HG02884 (cell line): ENCODE measurements around the gene KRT15.

Experiments used
- ATAC-seq: cut with Tn5 transposase; IDR thresholded peaks from one replicate; pipeline ENCODE4 v1.9.1; 2021; ENCODE audit warnings: mild to moderate bottlenecking, moderate library complexity; ENCODE audit not compliant: unreplicated experiment

The KRT15 gene

DNA sequence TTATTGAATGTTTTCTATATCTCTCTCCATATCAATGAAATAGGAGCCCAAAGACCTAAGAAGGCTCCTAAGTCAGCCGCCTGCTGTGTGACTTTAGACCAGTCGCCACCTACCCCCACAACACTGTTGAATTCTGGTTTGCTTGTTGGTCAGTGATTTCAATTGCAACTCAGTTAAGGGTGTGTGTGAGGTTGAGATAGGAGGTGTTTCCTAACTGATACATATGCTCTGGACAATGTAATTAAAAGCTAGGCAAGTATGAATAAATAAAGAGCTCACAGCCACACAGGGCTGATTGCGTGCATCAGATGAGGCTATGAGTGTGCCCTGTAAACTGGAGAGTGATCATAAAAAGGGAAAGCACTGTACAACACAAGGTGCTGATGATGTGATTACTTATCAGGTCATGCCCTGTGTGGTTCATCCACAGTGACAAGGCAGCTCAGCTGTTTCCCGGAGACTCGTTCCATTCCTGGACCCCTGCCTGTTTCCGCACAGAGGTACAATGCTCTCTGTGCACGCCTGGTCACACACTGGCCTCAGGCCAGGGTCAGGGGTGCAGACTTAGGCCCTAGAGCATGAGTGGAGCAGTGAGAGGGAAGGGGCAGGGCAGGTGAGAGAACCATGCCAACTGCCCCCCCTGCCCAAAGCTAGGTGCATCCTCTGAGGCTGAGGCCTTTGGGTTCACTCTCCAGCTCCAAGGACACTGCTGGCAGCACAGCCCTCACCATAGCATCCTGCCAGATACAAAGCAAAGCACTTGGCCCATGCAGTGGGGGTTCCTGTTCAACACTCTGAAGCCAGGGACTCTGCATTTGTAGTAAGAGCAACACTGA is 34.5 kb downstream of the KRT15 start:
- no peak for ATAC-seq

DNA sequence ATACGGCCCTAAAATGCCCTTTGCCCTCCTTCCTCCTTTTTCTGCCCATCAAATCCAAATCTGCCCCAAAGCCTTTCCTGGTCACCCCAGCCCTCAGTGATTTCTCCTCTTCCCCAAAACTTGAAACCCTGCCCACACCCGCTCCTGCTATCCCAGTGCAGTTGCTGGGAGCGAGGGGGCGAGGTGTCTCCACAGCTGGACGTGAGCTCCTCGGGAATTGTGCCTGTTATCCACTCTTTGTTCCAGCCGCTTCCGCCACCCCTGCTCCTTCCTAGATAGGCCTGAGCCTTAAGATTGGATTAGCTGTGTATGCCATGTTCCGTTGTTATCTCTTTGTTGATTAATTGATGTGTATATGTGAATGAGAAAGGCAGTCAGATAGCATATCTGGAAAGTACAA is 35.2 kb downstream of the KRT15 start:
- ATAC-seq = no peak

DNA sequence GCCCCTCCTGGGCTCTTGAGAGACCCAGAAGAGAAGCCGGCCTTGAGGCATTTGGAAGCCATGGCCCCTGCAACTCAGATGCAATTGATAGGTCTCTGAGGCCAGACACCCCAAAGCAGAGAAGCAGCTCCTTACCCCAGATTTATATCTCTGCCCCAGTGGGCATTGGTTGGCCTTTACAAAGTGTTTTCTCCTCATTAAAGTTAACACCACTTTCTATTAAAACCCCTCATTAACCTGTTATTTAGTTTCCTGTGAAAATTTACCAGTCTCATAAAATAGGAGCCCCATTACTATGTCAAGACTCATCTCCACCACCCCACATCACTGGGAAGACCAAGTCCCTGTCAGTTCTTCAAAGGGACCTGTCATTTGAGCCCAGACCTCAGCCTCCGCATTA is 37.7 kb downstream of the KRT15 start, which contains the start of gene KRT35:
Gene KRT35 (minus strand): TSS at position 116 of the 400 bp plus-strand sequence. CDS start 54 bp downstream, at position 62.
- ATAC-seq = no peak

DNA sequence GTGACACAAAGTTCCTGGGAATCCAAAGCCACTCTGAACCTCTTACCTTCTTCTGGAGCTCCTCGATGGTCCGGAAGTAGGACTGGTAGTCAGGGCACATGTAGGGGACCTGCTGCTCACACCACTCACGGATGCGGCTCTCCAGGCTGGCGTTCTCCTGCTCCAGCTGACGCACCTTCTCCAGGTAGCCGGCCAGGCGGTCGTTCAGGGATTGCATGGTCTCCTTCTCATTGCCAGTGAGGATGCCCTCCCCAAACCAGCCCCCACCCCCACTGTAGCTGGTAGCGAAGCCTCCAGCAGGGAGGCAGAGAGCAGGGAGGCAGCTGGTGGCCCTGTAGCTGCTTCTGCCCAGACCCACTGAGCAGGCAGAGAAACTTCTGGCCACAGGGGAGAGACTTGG is 38.1 kb downstream of the KRT15 start:
- ATAC-seq = no peak

DNA sequence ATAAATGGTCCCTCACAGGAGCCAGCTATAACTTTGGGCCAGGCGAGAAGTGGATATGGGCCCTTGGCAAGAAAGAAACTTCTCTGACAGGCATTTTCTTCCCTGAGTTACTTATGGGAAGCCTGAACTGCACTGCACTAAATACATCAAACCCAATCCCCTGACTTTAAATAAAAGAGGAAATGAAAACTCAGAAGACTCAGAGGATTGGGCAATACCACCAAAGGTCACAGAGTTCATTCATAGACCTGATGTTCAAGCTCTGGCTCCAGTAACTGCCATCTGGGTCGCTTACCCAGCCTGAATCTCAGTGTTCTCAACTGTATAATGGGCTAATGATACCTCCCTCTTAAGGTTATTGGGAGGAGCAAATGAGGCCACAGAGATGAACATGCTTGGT is 38.6 kb downstream of the KRT15 start:
- no peak for ATAC-seq

DNA sequence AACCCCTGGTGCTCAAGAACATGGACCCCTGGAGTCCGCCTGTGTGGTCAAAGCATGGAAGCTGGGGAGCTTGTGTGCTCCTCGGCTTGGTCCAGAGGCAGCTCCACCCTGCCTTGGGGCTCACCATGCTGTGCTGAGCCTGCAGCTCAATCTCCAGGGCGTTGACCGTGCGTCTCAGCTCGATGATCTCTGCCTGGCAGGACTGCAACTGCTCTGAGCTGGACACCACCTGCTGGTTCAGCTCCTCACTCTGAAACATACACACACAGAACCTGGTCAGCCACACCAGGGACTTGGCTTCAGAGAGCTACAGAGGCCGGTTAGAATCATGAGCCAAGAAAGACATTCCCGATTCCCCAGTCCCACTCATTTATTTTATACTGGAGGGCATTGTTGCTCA is 40.5 kb downstream of the KRT15 start:
- ATAC-seq = no peak

DNA sequence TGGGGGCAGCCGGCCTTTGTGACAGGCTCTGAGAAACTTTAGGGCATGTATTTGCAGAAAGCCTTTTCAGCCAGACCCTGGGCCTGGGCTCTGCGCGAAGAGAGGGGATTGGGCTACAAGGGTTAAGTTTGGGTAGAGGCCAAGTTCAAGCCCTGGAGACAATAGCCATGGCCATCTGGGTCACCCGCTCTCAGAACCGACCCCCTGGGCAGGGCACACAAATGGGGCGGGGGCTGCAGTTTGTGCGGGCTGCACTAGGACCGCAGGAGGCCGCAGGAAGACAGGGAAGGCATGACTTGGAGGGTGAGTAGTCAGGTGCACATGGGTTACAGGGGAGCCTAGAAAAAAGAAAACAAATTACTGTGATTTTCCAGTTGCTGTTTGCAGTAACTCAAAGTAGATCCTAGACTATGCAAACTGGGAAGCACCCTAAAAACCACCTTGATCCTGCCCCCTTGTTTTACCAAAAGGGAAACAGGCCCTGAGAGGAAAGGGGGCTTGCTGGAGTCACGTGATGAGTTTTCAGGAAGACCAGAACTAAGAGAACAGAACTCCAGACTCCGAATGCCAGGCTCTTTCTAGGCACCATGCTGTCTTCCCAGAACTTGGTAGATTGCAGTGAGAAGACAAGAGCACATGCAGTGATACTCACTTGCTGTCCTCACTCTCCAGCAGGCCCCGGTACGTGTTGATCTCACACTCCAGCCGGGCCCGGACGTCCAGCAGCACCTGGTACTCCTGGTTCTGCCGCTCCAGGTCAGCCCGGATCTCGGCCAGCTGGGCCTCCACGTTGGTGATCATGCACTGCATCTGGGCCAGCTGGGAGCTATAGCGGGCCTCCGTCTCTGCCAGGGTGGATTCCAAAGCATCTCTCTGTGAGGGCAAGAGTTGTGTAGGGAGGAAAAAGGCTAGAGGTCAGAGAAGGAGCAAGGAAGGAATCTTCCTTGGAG is 41.5 kb downstream of the KRT15 start:
- no peak for ATAC-seq

DNA sequence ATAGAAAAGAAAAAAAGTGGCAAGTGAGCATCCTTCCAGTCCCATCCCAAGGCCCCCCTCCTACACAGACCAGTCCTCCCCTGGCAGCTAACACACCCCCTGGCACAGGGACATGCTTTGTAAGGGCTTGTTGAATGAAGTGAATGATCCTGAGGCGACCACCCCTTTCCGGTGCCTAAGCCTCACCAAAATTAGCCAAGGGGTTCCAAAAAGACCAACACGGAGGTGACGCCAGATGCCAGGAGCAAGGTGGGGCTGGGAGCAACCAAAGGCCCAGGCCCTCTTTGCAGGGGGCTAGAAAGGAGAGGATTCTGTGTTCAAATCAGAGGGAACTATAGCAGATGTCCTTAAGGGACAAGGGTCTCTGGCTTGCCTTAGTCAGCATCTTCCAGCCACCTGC is 43.3 kb downstream of the KRT15 start:
- no peak for ATAC-seq

DNA sequence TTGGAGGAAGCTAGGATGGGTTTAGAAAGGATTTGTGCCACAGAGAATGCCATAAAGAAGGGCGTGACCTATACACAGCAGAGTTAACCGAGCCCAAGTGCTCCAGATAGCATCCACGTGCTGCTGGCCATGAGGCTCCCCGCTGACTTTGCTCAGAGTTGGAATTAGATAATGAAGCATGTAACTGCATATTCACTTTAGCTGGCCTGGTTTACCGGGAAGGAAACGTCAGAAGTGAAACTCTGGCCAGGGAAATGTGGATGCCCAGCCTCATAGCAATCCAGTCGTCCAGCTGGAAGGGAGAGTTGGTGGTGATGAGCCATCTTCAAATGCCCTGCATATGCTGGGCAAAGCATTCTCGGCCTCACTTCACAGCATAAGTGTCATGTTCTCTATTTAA is 43.8 kb downstream of the KRT15 start:
- ATAC-seq = no peak

DNA sequence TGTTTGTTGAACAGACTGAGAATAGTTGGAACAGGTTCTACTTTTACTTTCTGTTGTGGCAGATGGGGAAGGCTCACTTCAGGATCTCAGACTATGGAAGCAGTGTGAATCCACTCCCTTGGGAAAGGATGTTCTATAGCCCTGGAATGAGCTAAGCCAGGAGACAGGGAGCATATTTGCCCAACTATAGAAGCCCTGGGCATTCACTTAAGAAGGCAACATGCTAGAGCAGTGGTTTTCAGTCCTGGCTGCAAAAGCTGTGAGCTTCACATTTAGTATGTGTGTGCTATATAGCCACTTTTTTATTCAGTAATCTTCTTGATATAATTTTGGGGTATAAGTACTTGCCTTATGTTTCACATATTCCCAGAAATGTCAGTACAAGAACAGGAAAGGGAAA is 50.3 kb downstream of the KRT15 start:
- no peak for ATAC-seq

DNA sequence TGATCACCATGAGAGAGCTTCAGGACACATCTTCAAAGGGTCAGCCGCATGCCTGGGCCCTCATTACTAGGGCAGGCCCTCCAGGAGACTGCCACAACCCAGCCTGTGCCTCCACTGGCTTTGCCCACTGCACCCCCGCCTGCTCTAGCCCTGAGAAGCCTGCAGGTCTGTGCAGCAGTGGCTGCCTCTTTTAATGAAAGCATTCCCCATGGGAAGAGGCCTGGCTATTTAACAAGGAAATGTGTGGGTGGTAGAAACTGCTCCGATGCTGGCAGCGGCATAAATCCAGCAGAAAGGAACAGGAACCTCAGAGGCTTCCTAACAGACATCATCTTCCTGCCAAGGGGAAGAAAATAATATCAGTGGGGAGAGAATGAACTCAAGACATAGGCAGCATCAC is 51.1 kb downstream of the KRT15 start:
- no peak for ATAC-seq

DNA sequence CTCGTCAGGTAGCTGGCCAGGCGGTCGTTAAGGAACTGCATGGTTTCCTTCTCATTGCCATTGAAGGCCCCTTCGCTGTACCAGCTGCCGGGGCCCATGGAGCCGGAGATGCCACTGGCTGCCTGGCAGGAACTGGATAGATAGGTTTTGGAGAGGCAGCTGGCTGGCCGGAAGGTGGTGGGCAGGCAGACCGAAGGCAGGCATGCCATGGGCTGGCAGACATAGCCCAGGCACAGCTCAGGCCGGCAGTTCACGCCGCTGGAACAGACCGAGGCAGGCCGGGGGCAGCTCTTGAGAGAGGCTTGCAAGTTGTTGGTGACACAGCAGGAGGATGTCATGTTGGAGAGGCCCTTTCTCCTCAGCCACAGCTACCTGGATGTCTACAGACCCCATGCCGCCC is 51.7 kb downstream of the KRT15 start, which contains the start of gene KRT32:
Gene KRT32 (minus strand): TSS at position 399 of the 400 bp plus-strand sequence. CDS start 61 bp downstream, at position 338.
- no peak for ATAC-seq

DNA sequence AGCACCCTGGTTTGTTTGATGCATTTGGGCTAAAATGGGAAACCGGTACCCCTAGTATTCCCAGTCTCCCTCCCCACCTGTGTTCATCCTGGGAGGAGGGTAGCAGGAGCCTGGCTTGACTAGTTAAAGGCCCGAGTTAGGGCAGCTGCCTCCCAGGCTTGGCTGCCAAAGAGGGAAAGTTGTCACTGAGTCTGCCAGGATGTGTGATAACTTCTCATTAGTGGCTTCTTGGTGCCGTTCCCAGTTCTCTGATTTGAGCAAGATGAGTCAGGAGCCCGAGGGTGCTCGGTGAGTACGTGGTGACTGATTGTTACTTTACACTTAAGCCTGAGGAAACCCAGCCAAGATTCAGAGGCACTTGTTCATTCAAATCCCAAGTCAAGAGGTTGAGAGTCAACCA is 54.0 kb downstream of the KRT15 start:
- ATAC-seq = no peak

DNA sequence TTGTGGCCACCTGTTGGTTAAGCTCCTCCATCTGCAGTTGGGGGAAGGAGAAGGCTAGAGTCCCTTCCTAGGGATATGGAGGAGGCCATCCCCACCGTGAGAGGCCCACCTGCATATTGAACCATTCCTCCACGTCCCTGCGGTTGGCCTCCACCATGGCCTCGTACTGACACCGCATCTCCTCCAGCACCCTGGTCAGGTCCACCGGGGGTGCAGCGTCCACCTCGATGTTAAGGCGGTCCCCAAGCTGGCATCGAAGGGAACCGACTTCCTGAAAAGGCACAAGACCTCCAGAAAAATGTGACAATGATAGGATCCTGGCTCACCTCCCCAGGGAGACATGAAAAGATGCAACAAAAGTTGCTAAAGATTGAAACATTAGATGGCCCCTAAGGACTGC is 54.5 kb downstream of the KRT15 start:
- no peak for ATAC-seq

DNA sequence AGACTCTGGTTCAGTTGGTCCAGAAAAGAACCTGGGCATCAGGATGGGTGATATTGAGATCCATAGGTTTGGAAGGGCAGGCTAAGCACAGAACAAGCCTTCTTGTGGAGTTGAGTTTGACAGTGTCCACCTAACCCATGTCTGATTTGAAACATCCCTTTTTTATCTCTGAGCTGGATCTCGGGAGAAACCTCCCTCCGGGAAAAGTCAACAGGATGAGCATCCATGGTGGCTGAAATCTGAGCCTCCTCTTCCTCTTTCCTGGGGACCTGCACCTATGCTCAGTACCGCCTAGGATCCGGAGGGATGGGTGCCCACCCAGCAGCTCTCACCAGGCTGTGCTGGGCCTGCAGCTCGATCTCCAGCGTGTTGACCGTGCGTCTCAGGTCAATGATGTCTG is 54.9 kb downstream of the KRT15 start:
- no peak for ATAC-seq
